GM12801 (cell line): ENCODE results near the gene SQOR.

ENCODE experiments used
- CTCF ChIP-seq: IDR thresholded peaks from one replicate; pipeline ENCODE4 v1.5.1; 2011; ENCODE audit warnings: control low read depth; ENCODE audit not compliant: insufficient read length; ENCODE audit errors: extremely low read depth

Gene SQOR

GRCh38 chr15:45606841-45607240 lies 28.0 kb upstream of the SQOR start:
- TF ChIP-seq CTCF = no peak

- no peak for TF ChIP-seq CTCF
Measured at GRCh38 chr15:45611305-45611704, 23.5 kb upstream of the SQOR start.

- no peak for TF ChIP-seq CTCF
Measured at GRCh38 chr15:45612790-45613415, 21.9 kb upstream of the SQOR start.

- TF ChIP-seq CTCF = no peak
Measured at GRCh38 chr15:45616901-45617323, 17.9 kb upstream of the SQOR start.

- TF ChIP-seq CTCF = no peak
Measured at GRCh38 chr15:45618813-45619212, 16.0 kb upstream of the SQOR start.

GRCh38 chr15:45628136-45628535 lies 6.7 kb upstream of the SQOR start:
- no peak for TF ChIP-seq CTCF

- TF ChIP-seq CTCF = no peak
Measured at GRCh38 chr15:45630917-45631691, 3.7 kb upstream of the SQOR start.
